ENCODE data around the gene ICAM1. TPM values are rescaled to one million over a fixed set of nuclear protein-coding genes. Genes with fewer than 3 reads are reported as not detected.
A peak's percentile ranks its signal among the peaks of the same experiment; 100 is the strongest.

The ICAM1 gene
- total and polyA plus RNA-seq, 11 donors: 6.0 to 87.6 (median 9.7) TPM

- Histone ChIP-seq H3K36me3 (peaks cover 0 to 69% (median 28%) of the 10 kb centered on the region in 9 donors), H3K27ac (no peak overlapping the region), H3K27me3 (peaks cover 9 to 27% (median 18%) of the 10 kb centered on the region in 9 donors), H3K9me3 (no peaks in the 10 kb centered on the region), H3K4me1 (peaks cover 0 to 58% (median 31%) of the 10 kb centered on the region in 12 donors), H3K4me3 (no peak overlapping the region)
- WGBS, 4 donors: 90 to 91% (median 91%) methylated on average over 30 to 34 of the region's 34 CpGs
- DNase-seq (no peak), ATAC-seq (no peak)
- intact Hi-C loops (cut with DNase I): no loop called here
- no peak for TF ChIP-seq POLR2A (IDR thresholded peaks at IDR 0.05)
- TF ChIP-seq CTCF (IDR thresholded peaks at IDR 0.05): no peak
These were observed 13.4 kb downstream of the ICAM1 start for GRCh38 chr19:10284065-10284959.

GRCh38 chr19:10284960-10285278 lies 14.0 kb downstream of the ICAM1 start:
- H3K9me3 ChIP-seq: no peaks in the 10 kb centered on the region
- WGBS, 4 donors: 95 to 97% (median 96%) methylated on average over 13 of the region's 13 CpGs
- no peak overlapping the region for H3K4me3 ChIP-seq
- ATAC-seq: no peak
- H3K27me3 ChIP-seq: peaks cover 9 to 33% (median 24%) of the 10 kb centered on the region in 9 donors
- no peak overlapping the region for H3K27ac ChIP-seq
- peaks cover 0 to 58% (median 35%) of the 10 kb centered on the region in 12 donors for H3K4me1 ChIP-seq
- peaks cover 0 to 63% (median 27%) of the 10 kb centered on the region in 9 donors for H3K36me3 ChIP-seq
- no peak for TF ChIP-seq CTCF (IDR thresholded peaks at IDR 0.05)
- TF ChIP-seq POLR2A (IDR thresholded peaks at IDR 0.05): no peak
- intact Hi-C loops (cut with DNase I): loop anchor here in 1 of 10 donors (5.0 kb wide), 1 partner anchor 47 kb away; the partner anchor contains the start of gene RAVER1
- no peak for DNase-seq

DNA sequence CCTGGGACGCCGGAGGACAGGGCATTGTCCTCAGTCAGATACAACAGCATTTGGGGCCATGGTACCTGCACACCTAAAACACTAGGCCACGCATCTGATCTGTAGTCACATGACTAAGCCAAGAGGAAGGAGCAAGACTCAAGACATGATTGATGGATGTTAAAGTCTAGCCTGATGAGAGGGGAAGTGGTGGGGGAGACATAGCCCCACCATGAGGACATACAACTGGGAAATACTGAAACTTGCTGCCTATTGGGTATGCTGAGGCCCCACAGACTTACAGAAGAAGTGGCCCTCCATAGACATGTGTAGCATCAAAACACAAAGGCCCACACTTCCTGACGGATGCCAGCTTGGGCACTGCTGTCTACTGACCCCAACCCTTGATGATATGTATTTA lies 14.5 kb downstream of the ICAM1 start:
- no peak for DNase-seq
- peaks cover 0 to 58% (median 27%) of the 10 kb centered on the region in 9 donors for H3K36me3 ChIP-seq
- no peak for TF ChIP-seq CTCF (IDR thresholded peaks at IDR 0.05)
- TF ChIP-seq POLR2A (IDR thresholded peaks at IDR 0.05): no peak
- peaks cover 10 to 38% (median 28%) of the 10 kb centered on the region in 9 donors for H3K27me3 ChIP-seq
- no peak overlapping the region for H3K4me3 ChIP-seq
- intact Hi-C loops (cut with DNase I): loop anchor here in 1 of 10 donors (5.0 kb wide), 1 partner anchor 47 kb away; the partner anchor contains the start of gene RAVER1
- peaks cover 0 to 59% (median 38%) of the 10 kb centered on the region in 12 donors for H3K4me1 ChIP-seq
- H3K9me3 ChIP-seq: no peaks in the 10 kb centered on the region
- peak overlapping the region in 1 of 12 donors; percentile 66 for H3K27ac ChIP-seq
- ATAC-seq: no peak
- 93 to 100% (median 97%) methylated on average over 4 of the region's 4 CpGs for WGBS, 4 donors

Measured in heart left ventricle (tissue), 16 donors.